Posterior cingulate gyrus (tissue), 11 donors: ENCODE measurements around the gene MBD4.
"Not testable (repeated sequence)": the region's sequence is repeated elsewhere in the genome, so short reads cannot be mapped to it uniquely, and the experiment has no call there.

Source experiments
- DNase-seq, 10 donors: peaks; one replicate each; pipeline versions ENCODE4 v3.0.0 to v3.0.0-alpha.2; 2020 to 2021; ENCODE audit warnings: mixed read lengths in 3 of 10
- intact Hi-C: fragments of 100-400 bp; cut with DNase I; formaldehyde crosslinking; loops from one replicate; pipeline ENCODE4 v1.15.1; 2023

The MBD4 gene

DNA sequence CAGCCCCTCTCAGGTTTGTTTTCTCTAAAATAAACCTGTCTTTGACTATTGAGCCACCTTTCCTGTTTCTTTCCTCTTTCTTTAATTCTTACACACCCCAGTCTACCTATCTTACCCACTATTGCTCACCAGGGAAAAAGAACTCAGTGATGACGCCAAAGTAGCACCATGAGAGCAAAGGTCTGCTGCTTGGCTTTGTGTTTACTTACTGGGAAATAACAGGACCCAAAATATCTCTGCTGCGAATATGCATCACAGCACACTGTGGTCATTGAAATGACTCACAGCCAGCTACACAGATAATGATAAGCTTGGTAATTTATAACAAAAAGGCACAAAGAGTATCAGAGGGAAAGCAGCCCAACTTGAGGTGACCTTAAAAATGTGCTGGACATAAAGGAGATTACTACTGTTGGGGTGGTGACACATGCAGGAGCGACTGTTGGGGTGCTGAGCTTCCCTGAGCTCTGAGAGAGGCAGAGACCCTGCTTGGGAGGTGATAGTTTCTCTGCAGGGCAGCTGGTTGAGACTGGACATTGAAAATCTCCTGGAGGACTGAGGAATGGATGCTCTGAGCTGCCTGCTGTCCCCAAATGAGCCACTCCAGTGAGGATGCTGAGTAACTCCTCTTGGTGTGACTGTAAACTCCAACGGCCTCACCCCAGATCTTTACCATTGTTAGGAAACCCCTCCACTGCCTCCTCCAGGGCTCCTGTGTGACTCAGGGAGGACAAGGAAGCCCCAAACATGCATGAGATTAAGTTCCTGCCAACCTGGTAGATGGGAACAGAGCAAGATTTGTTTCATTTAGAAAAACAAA, 25.9 kb downstream of the MBD4 start:
- DNase-seq: no peak
- intact Hi-C loops: no loop called here

DNA sequence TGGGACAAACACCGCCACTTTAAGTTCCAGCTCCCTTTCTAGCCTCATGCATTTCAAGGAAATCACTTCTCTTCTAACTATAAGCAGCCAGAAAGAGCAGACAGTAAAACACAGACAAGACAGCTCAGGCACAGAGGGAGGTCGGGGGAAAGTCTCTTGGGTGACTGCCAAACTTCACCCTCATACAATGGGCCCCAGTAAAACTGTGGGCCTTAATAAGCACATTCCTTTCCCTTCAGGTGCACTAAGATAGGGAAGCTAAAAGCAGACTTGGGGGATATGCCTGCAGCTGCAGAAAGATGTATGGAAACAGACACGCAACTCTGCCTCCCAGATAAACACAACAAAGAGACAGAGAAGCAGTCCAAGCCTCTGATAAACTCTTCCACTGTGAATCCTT, 26.5 kb downstream of the MBD4 start:
- intact Hi-C loops, DNase-seq: not testable (repeated sequence)

DNA sequence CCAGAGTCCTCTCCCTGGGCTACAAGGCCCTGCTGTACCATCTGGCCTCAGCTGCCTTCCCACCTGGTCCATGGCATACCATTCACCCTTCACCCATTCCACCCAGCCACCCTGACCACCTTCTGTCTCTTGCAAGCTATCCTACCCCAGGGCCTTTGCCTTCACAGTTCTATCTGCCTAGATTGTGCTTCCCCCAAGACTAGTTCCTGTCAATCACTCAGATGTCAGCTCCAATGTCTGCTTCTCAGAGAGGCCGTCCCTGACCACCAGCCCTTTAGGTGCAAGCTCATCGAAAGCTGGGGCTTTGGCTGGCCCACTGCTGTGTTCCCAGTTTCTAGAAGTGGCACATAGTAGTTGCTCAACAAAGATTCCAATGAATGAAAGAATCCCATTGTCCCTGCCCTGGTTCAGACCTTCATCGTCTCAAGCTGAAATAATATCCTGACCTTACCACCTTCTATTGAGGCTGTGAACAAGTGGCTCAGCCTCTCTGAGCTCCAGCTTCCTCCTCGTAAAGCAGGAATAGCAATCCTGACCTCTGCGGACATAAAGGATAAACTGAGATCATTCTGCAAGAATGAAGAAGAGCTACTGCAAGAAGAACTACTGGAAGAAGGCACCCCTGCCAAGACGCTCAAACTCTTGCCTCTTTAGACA, 27.1 kb downstream of the MBD4 start:
- DNase-seq: no peak
- intact Hi-C loops: no loop called here

DNA sequence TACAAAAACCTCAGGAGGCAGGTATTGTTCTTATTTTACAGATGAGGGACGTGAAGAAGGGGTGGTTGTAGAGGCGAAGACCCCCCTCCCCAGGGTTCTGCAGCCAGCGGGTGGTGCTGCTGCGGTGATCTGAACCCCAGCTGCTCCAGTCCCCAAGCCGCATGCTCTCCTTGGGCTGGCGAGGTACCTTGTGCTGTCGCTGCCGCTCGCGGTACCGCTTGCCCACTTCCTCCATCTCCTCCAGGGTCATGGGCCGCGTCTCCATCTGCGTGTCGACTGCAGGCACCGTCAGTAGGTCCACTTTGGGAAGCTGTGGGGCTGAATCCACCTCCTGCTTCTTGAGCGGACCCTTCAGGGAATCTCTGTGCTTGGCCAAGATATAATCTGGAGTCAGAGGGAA, 28.8 kb downstream of the MBD4 start:
- intact Hi-C loops: no loop called here
- DNase-seq: peak in 1 of 10 donors; percentile 57

DNA sequence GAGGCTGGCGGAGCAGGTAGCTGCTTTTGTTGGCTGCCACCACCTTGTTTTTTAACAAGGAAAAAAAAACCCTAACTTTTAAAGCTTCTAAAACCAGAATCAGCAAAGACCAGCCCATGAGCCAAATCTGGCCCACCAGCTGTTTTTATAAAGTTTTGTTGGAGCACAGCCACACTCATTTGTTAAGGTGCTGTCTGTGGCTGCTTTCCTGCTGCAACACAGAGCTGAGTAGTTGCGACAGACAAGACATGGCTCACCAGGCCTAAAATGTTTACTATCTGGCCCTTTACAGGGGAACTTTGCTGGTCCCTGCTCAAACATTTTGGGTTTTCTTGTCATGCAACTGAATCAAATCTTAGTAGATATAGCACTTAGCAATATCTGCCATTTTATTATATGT, 30.2 kb downstream of the MBD4 start:
- DNase-seq: peak in 1 of 10 donors; percentile 14
- intact Hi-C loops: no loop called here

DNA sequence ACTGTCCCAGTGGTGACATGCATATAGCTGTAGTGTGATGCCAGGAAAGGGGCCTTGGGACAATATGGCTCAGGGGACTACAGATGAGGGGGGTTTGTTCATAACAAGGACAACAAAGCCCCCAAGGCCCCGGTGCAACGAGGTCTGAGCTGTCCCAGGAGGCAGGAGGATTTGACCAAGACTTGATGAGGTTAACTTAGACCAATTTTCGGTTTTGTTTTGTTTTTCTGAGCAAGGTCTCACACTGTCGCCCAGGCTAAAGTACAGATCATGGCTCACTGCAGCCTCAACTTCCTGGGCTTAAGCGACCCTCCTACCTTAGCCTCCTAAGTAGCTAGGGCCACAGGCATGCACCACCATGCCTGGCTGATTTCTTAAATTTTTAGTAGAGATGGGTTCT, 35.1 kb downstream of the MBD4 start:
- intact Hi-C loops: no loop called here
- peak in 1 of 10 donors; percentile 51 for DNase-seq

DNA sequence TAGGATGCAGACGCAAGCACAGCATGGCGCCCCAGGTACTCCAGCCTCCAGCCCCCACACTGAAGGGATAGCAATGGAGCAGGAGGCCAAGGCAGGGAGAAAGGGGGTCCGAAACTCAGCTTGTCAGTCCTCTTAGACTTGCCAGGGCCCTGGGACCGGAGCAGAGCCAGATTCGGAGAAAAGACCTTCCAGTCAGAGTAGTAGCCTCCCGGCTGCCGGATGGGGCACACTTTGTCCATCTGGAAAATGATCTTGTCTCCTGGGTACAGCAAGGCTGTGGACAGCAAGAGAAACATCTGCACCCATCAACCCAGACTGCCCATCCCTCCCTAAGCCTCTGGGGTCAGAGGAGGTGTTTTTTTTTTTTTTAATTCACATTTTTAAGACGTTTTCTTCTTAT, 35.6 kb downstream of the MBD4 start:
- intact Hi-C loops: no loop called here
- DNase-seq: peak in 2 of 10 donors; percentile 54 to 56

DNA sequence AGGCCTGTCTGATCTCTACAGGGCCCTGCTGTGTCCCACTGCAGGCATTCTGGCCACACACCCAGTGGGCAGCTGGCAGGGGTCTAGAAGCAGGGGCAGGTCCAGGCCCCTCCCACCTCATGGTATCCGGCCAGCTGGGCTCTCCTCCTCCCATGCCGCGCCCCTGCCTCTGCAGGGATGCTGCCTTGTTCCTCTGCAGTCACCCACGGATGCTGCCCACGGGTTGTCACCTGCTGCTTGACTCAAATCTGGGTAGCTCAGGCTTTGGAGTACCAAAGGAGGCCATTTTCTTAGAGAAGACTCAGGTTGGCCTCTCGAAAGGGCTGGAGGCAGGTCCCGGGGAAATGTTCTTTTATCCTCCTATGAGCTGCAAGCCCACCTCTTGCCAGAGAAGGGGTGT, 36.3 kb downstream of the MBD4 start:
- DNase-seq: peak in 1 of 10 donors; percentile 58
- intact Hi-C loops: no loop called here

DNA sequence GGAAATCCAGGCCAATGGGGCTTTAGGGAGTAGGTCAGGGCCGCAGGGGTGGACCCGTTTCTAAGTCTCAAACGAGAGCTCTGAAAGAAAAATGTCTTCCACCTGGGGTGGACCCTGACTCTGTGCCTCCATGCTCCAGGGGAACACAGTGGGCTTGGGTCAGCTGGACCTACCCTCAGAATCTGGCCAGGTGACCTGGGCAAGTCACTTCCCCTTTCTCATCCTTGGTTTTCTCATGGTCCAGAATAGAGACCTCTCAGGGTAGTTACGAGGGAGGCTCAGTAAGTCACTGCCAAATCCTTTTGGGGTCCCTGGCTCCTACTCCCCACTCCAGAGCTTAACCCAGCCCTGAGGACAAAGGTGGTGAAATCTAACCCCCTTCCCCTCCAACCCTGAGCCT, 37.1 kb downstream of the MBD4 start:
- intact Hi-C loops: no loop called here
- peak in 2 of 10 donors; percentile 3 to 19 for DNase-seq

DNA sequence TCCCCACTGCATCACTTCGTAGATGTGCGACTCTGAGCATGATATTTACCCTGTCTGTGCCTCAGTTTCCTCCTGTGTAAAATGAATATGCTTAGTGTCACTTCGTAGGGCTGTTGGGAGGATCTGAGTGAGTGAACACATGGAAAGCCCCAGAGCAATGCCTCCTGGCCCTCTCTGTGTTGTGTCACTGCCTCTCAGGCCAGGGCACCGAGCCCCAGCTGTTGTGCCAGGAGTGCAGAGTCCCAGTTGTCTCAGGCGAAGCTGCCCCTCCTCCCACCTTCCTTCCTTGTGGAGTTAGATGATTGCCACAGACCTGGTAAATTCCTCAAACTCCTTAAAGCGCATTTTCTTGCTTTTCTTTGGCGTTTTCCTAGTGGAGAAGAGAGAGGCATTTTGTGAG, 37.5 kb downstream of the MBD4 start:
- peak in 1 of 10 donors; percentile 22 for DNase-seq
- intact Hi-C loops: no loop called here

DNA sequence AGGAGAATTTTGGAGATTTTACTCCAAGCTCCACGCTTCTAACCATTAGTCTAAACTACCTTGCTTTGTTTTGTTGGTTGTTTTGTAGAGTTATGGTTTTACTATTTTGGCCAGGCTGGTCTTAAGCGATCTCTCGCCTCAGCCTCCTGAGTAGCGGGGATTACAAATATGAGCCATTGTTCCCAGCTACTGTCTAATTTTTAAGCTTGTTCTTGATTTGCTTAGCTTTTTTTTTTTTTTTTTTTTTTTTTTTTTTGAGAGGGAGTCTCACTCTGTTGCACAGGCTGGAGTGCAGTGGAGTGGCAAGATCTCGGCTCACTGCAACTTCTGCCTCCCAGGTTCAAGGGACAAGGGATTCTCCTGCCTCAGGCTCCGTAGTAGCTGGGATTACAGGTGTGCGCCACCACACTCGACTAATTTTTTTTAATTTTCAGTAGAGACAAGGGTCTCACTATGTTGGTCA, 39.8 kb downstream of the MBD4 start:
- intact Hi-C loops: loop anchor here (5.0 kb wide), 1 partner anchor 37 kb away; the partner anchor contains the start of gene MBD4
- peak in 1 of 10 donors; percentile 44 for DNase-seq

DNA sequence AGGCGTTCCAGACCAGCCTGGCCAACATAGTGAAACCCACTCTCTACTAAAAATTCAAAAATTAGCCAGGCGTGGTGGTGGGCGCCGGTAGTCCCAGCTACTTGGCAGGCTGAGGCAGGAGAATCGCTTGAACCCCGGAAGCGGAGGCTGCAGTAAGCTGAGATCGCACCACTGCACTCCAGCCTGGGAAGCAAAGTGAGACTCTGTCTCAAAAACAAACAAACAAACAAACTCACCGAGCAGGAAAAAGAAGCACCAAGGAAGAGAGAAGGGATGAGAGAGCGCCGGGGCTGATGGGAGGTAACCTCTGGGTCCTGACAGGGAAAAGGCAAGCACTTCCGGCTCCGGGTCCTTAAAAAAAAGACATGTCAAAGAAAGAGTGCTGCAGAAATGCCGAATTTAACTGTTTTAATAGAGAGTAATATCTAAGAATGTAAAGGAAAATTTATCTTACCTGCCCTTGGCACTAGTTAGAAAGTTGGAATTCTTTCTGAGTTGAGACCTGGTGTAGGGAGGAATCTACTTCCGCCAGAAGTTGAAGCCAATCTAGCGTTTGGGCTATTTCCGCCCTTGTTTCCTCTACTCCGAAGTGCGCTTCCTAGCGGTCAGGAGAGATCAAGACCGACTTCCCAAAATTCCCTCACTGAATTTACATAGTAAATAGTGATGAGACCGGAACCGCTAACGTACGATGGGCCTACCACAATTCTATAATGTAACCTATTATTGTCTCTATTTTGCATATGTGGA, 40.4 kb downstream of the MBD4 start:
- peak in 9 of 10 donors; percentile 67 to 95 (median 75) for DNase-seq
- intact Hi-C loops: loop anchor here (5.0 kb wide), 1 partner anchor 38 kb away; the partner anchor contains the start of gene MBD4

DNA sequence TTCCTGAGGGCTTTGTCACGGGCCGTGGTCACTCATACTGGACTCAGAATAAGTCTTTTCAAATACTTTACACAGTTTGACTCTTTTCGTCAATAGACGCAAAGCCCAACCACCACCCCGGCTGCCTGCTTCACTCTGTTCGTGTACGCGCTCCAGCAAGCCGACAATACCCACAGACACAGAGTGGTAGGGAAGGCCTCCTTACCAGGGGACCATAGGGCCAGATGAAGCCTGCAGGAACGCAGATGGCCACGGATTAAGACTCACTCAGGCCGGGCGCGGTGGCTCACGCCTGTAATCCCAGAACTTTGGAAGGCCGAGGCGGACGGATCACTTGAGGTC, 41.0 kb downstream of the MBD4 start:
- peak in 1 of 10 donors; percentile 81 for DNase-seq
- intact Hi-C loops: loop anchor here (5.0 kb wide), 1 partner anchor 39 kb away; the partner anchor contains the start of gene MBD4

DNA sequence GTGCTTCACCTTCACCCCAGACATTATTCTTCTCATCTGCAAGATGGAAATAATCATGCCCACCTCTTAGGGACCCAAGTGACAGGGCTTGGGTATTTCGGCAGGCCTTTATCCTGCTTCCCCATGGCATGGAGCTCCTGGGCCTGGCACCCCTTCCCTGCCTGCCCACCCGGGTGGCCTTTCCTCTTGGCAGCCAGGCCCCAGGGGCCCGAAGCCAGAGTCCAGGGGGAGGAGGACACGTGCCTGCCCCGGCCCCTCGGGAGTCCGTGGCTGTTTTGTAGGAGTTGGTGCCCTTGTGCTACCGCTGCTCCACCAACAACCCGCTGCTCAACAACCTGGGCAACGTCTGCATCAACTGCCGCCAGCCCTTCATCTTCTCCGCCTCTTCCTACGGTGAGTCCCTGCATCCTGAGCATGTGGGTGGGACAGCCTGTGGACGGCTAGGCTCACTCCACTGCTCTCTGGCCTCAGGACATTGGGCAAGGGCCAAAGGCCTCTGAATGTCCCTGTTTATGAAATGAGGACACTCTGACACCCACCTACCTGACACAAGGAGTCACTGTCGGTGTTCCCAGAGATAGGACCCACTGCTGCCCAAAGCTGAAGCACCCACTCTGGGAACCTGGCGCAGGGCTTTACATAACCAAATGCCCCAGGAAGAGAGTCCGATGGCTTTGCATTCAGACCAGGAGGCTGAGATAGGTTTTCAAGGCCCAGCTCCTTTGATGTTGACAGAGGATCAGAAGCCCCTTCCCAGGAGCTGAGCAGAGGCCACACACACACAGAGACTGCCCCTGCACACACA, 45.8 kb downstream of the MBD4 start:
- DNase-seq, intact Hi-C loops: not testable (repeated sequence)

DNA sequence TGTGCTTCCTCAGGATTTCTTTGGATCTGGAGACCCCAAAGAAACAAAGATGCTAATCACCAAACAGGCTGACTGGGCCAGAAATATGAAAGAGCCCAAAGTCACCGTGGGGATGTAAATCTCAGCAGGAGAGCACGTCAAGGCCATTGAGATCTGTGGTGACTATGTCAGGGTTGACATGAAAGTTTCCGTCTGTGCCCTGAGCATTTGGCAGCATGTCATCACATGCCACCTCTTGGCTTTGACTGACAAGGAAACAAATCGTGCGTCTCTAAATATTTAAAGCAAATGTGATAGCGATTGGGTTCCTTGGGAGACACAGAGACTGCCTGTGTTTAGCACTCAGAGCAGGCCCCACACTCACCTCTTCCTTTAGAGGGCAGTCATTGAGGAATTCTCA, 46.5 kb downstream of the MBD4 start:
- intact Hi-C loops: no loop called here
- DNase-seq: no peak

DNA sequence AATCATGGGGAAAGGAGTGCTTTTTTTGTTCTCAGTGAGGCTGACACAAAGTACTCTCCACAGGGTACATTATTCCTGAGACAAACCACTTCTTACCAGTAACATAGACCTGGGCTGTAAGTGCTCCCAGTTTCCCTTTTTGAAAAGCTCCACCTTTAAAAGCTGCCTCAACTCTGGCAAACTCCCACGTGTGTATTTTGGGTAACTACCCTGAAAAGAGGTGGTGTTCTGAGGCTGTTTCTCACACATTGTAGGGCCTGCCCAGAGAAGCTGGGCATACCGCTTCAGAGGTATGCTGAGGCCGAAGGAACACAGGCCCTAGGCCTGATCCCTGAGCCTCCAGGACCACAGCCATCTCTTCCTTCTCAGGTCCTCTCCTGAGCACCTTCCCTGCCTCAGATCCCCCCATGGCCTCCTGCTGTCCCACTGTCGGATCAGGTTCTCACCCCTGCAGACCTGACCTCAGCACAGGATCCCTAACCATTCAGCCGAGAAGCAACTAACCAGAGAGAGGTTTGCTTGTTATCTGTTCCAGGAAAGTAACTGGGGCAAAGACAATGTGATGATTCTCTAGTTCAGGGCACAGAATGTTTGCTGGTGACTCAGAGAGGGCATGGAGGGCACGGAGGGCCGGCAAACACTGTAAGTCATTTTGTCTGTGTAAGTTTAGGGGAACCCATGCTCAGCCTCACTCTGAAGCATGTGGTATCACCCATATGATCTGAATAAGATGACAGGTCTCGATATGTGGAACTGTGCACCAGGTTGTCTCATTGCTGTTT, 47.5 kb downstream of the MBD4 start:
- intact Hi-C loops: not testable (repeated sequence)
- DNase-seq: peak in 1 of 10 donors; percentile 44

DNA sequence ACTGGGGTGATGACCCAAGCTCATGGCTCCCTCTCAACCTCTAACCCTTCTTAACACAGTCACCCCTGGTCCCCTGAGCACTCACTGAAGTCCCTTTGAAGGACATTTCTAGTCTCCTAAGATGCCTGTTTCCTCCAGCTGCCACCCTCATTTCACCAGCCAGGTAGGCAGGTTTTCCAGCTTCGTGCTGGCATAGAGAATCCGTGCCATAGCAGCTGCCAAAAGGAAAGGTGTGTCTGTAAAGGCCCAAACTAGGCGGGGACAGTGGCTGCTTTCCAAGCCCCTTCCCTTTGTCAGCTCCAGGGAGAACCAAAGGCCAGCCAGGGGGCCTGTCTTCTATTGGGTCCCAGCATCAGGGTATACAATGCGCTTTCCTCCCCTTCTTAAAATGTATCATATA, 48.2 kb downstream of the MBD4 start:
- intact Hi-C loops, DNase-seq: not testable (repeated sequence)

DNA sequence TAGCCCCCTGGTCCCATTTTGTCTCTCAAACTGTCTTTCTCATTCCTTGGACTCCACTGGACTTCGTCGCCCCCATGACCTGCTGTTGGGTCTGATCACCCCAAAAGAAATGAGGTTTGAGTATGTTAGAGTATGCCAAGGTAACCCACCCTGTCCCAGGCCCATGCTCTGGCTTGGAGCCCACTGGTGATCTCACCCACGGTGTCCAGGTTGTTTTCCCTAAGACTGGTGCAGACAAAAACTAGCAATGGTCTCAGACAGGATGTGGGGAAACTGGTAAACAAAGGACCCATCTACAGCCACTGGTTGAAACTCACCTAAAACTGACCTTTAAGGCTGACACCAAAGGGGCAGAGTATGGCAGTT, 50.2 kb downstream of the MBD4 start:
- no peak for DNase-seq
- intact Hi-C loops: no loop called here

DNA sequence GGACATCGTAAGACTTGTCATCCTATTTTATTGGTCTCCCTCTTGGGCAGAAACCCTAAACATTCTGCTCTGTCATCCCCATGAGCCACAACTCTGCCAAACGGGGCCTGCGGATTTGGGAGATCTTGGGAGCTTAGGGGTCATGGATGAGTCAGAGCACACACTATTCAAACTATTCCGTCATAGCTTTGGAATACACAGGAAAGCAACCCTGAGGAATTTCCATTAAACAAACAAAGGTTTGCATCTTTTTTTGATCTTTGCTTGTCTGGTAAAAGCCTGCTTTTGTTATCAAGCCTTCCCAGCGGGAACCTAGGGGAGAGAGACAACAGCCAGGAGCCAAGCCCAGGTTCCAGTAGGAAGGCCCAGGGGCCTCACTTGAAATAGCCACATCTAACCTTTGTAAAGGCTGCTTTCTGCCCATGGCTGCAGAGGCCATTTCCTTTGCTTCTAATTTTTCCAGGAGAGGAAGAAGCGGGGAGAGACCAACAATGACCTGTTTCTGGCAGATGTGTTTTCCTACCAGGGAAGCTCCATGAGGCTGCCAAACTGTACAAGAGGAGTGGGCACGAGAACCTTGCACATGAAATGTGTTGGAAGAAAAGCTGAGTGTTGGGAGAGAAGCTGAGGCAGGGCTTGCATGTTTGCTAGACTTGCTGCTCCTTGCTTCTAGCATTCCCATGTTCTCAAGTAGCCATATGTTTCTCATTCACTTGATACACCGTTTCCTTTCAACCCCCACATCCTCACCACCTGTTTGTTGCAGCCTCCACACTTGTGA, 50.8 kb downstream of the MBD4 start:
- intact Hi-C loops, DNase-seq: not testable (repeated sequence)
